HG03571 (cell line): ENCODE data around the gene SIRT3.
"Not testable (repeated sequence)": the region's sequence is repeated elsewhere in the genome, so short reads cannot be mapped to it uniquely, and the experiment has no call there.

Experiments used
- ATAC-seq: cut with Tn5 transposase; IDR thresholded peaks from one replicate; pipeline ENCODE4 v1.9.1; 2021; ENCODE audit not compliant: unreplicated experiment

The SIRT3 gene

GRCh38 chr11:180242-180641, 55.9 kb downstream of the SIRT3 start:
- not testable (repeated sequence) for ATAC-seq
